HepG2 (cell line): ENCODE data around the gene SPA17. TPM values are rescaled to one million over a fixed set of nuclear protein-coding genes. Genes with fewer than 3 reads are reported as not detected.

Experiments used
- ARID5B ChIP-seq: IDR thresholded peaks from 2 replicates; pipeline ENCODE4 v1.4.0; 2020; ENCODE audit warnings: mild to moderate bottlenecking, missing genetic modification reagents
- ATF7-NPFF ChIP-seq: sonication (generic); formaldehyde crosslinking; IDR thresholded peaks from 2 replicates; pipeline ENCODE4 v1.8.1; 2023; ENCODE audit warnings: mild to moderate bottlenecking, low read depth, missing genetic modification reagents, moderate library complexity
- CBX1 ChIP-seq: IDR thresholded peaks from one replicate; pipeline ENCODE4 v1.6.1; 2016; ENCODE audit warnings: antibody characterized with exemption, low read depth
- DBP ChIP-seq: sonication (generic); formaldehyde crosslinking; IDR thresholded peaks from 2 replicates; pipeline ENCODE4 v1.4.0; 2020; ENCODE audit warnings: missing genetic modification reagents; ENCODE audit errors: not compliant biosample characterization
- EHMT2 ChIP-seq: fragments of 200-600 bp; sonication (generic); IDR thresholded peaks from 2 replicates; pipeline ENCODE4 v1.7.0; 2017; ENCODE audit warnings: antibody characterized with exemption, low read depth, low read length, borderline replicate concordance
- HOXD1 ChIP-seq: sonication (generic); formaldehyde crosslinking; IDR thresholded peaks from 2 replicates; pipeline ENCODE4 v1.5.0; 2020; ENCODE audit warnings: missing genetic modification reagents
- MXD1 ChIP-seq: sonication (generic); formaldehyde crosslinking; IDR thresholded peaks from 2 replicates; pipeline ENCODE4 v1.4.0; 2020; ENCODE audit warnings: mild to moderate bottlenecking, missing genetic modification reagents
- PBX3 ChIP-seq: sonication (generic); formaldehyde crosslinking; IDR thresholded peaks from 2 replicates; pipeline ENCODE4 v1.8.1; 2023; ENCODE audit warnings: missing genetic modification reagents, inconsistent platforms, borderline replicate concordance
- RBM39 ChIP-seq: fragments of 200-400 bp; formaldehyde crosslinking; IDR thresholded peaks from one replicate; pipeline ENCODE4 v1.6.1; 2018; ENCODE audit warnings: antibody characterized with exemption, mild to moderate bottlenecking, low read depth, low read length; ENCODE audit not compliant: poor library complexity, severe bottlenecking
- SALL2 ChIP-seq: sonication (generic); formaldehyde crosslinking; IDR thresholded peaks from 2 replicates; pipeline ENCODE4 v1.8.1; 2023; ENCODE audit warnings: mild to moderate bottlenecking, missing genetic modification reagents, inconsistent platforms
- XBP1 ChIP-seq: sonication (generic); formaldehyde crosslinking; IDR thresholded peaks from 2 replicates; pipeline ENCODE4 v1.5.0; 2020; ENCODE audit warnings: missing genetic modification reagents
- ZBTB34 ChIP-seq: sonication (generic); formaldehyde crosslinking; IDR thresholded peaks from 2 replicates; pipeline ENCODE4 v1.8.0; 2022; ENCODE audit warnings: mild to moderate bottlenecking, missing genetic modification reagents
- ZFP91 ChIP-seq: sonication (generic); formaldehyde crosslinking; IDR thresholded peaks from 2 replicates; pipeline ENCODE4 v1.9.0; 2022; ENCODE audit warnings: missing genetic modification reagents, mild to moderate bottlenecking, borderline replicate concordance
- ZFYVE20 ChIP-seq: sonication (generic); formaldehyde crosslinking; IDR thresholded peaks from 2 replicates; pipeline ENCODE4 v1.8.0; 2023; ENCODE audit warnings: low read depth, mild to moderate bottlenecking, moderate library complexity, missing genetic modification reagents, borderline replicate concordance
- ZNF567 ChIP-seq: sonication (generic); formaldehyde crosslinking; IDR thresholded peaks from 2 replicates; pipeline ENCODE4 v1.8.1; 2023; ENCODE audit warnings: mild to moderate bottlenecking, missing genetic modification reagents, borderline replicate concordance
- ZNF644 ChIP-seq: IDR thresholded peaks from 2 replicates; pipeline ENCODE4 v1.6.1; 2016; ENCODE audit warnings: low read depth
- ZNF777 ChIP-seq: sonication (generic); formaldehyde crosslinking; IDR thresholded peaks from 2 replicates; pipeline ENCODE4 v1.4.0; 2020; ENCODE audit warnings: missing genetic modification reagents
- ZSCAN29 ChIP-seq: sonication (generic); formaldehyde crosslinking; conservative IDR thresholded peaks from 2 replicates; pipeline ENCODE4 v1.4.0; 2020; ENCODE audit warnings: mild to moderate bottlenecking, missing genetic modification reagents
- polyA plus RNA-seq, 8 experiments: library from polyadenylated mRNA; depleted of rRNA in 3 of 8; stranded (reverse) in 7 of 8; unstranded in 1 of 8; fragments of >200 nt; fragmentation: Illumina TruSeq in 4 of 8; extraction: Trizol in 4 of 8; gene quantifications; 2 replicates each; pipeline versions ENCODE4 v1.2.1 to v1.2.3, GENCODE V29; 2011 to 2016; ENCODE audit warnings: low read depth in 4 of 8, missing spikeins in 1 of 8, mixed read lengths in 1 of 8; ENCODE audit not compliant: insufficient read depth in 1 of 8
- total RNA-seq, 5 experiments: library from RNA; depleted of rRNA; stranded (reverse); fragments of >200 nt; fragmentation: Illumina TruSeq; extraction: Trizol; gene quantifications; 2 replicates each; pipeline ENCODE4 v1.2.3, GENCODE V29; 2016; ENCODE audit warnings: low read depth in 1 of 5

Gene SPA17
- total and polyA plus RNA-seq, 2 of the 13 experiments (the other 11 are each of a cell fraction or from before 2014, with no cell fraction given), result 4.4 to 8.4 TPM

GRCh38 chr11:124673333-124674167 is at the start of gene SPA17, which contains the start of gene SIAE (continued):
- peak; percentile 53; the same call in 1 of the 2 replicates for TF ChIP-seq ARID5B (CRISPR knock-in tag)
- TF ChIP-seq EHMT2, result no peak
- peak; percentile 60; the same call in 1 of the 2 replicates for TF ChIP-seq MXD1 (CRISPR knock-in tag)
- TF ChIP-seq DBP (CRISPR knock-in tag), result no peak
- no peak; the same call in 1 of the 2 replicates for TF ChIP-seq ZNF567 (CRISPR knock-in tag)
- no peak for TF ChIP-seq PBX3 (CRISPR knock-in tag)
- no peak for TF ChIP-seq SALL2 (CRISPR knock-in tag)
- TF ChIP-seq XBP1 (CRISPR knock-in tag), result no peak
- TF ChIP-seq ZSCAN29 (CRISPR knock-in tag), result peak; percentile 77; the same call in 1 of the 2 replicates
- TF ChIP-seq CBX1, result peak; percentile 63
- 0 out of 2 replicates have a peak, but pooled peaks have one; percentile 20 for TF ChIP-seq ATF7-NPFF
- TF ChIP-seq ZFYVE20, result no peak
- TF ChIP-seq ZNF777 (CRISPR knock-in tag), result no peak
- TF ChIP-seq ZFP91 (CRISPR knock-in tag), result peak; percentile 81; the same call in 1 of the 2 replicates
- no peak for TF ChIP-seq ZNF644 (CRISPR knock-in tag)
- TF ChIP-seq RBM39, result peak; percentile 62
- TF ChIP-seq HOXD1 (CRISPR knock-in tag), result 0 out of 2 replicates have a peak, but pooled peaks have one; percentile 74
- no peak for TF ChIP-seq ZBTB34 (CRISPR knock-in tag)
